HG03571 (cell line): ENCODE data around the gene ADAM19.
"Not testable (repeated sequence)": the region's sequence is repeated elsewhere in the genome, so short reads cannot be mapped to it uniquely, and the experiment has no call there.

ENCODE experiments used
- ATAC-seq: cut with Tn5 transposase; IDR thresholded peaks from one replicate; pipeline ENCODE4 v1.9.1; 2021; ENCODE audit not compliant: unreplicated experiment

The ADAM19 gene

GRCh38 chr5:157443041-157443549 is 132.5 kb downstream of the ADAM19 start:
- no peak for ATAC-seq

- no peak for ATAC-seq
Measured at GRCh38 chr5:157434096-157434495, 141.5 kb downstream of the ADAM19 start.

- no peak for ATAC-seq
Measured at GRCh38 chr5:157431544-157432200, 143.9 kb downstream of the ADAM19 start.

- not testable (repeated sequence) for ATAC-seq
Measured at GRCh38 chr5:157429920-157430319, 145.7 kb downstream of the ADAM19 start.
